HG02884 (cell line): ENCODE results near the gene MACROH2A2.
"Not testable (repeated sequence)": the region's sequence is repeated elsewhere in the genome, so short reads cannot be mapped to it uniquely, and the experiment has no call there.

ENCODE experiments used
- ATAC-seq: cut with Tn5 transposase; IDR thresholded peaks from one replicate; pipeline ENCODE4 v1.9.1; 2021; ENCODE audit warnings: mild to moderate bottlenecking, moderate library complexity; ENCODE audit not compliant: unreplicated experiment

The MACROH2A2 gene

GRCh38 chr10:70097459-70097858 lies 44.8 kb downstream of the MACROH2A2 start:
- no peak for ATAC-seq

GRCh38 chr10:70098271-70098670 lies 45.6 kb downstream of the MACROH2A2 start:
- no peak for ATAC-seq

GRCh38 chr10:70101068-70101562 lies 48.5 kb downstream of the MACROH2A2 start:
- not testable (repeated sequence) for ATAC-seq

GRCh38 chr10:70101668-70102067 lies 49.0 kb downstream of the MACROH2A2 start:
- no peak for ATAC-seq

- no peak for ATAC-seq
Observed at GRCh38 chr10:70106958-70107791, 54.5 kb downstream of the MACROH2A2 start.

- ATAC-seq = no peak
Observed at GRCh38 chr10:70109064-70109729, 56.6 kb downstream of the MACROH2A2 start.

GRCh38 chr10:70111496-70111895 lies 58.9 kb downstream of the MACROH2A2 start:
- no peak for ATAC-seq

GRCh38 chr10:70112071-70112470 lies 59.4 kb downstream of the MACROH2A2 start:
- ATAC-seq = no peak

- no peak for ATAC-seq
Observed at GRCh38 chr10:70114902-70115301, 62.3 kb downstream of the MACROH2A2 start.

- ATAC-seq = no peak
Observed at GRCh38 chr10:70115948-70116682, 63.5 kb downstream of the MACROH2A2 start.

- no peak for ATAC-seq
Observed at GRCh38 chr10:70117646-70118045, 65.0 kb downstream of the MACROH2A2 start.

- ATAC-seq = no peak
Observed at GRCh38 chr10:70118196-70118595, 65.5 kb downstream of the MACROH2A2 start.

GRCh38 chr10:70119197-70119596 lies 66.6 kb downstream of the MACROH2A2 start:
- no peak for ATAC-seq

GRCh38 chr10:70119623-70120022 lies 67.0 kb downstream of the MACROH2A2 start:
- no peak for ATAC-seq

GRCh38 chr10:70120417-70120816 lies 67.8 kb downstream of the MACROH2A2 start:
- no peak for ATAC-seq

GRCh38 chr10:70121281-70121949 lies 68.8 kb downstream of the MACROH2A2 start:
- no peak for ATAC-seq

GRCh38 chr10:70122742-70123141 lies 70.1 kb downstream of the MACROH2A2 start:
- no peak for ATAC-seq

GRCh38 chr10:70123166-70123565 lies 70.5 kb downstream of the MACROH2A2 start:
- not testable (repeated sequence) for ATAC-seq

GRCh38 chr10:70123817-70124216 lies 71.2 kb downstream of the MACROH2A2 start:
- ATAC-seq = no peak

GRCh38 chr10:70124415-70124814 lies 71.8 kb downstream of the MACROH2A2 start:
- no peak for ATAC-seq

GRCh38 chr10:70124918-70125317 lies 72.3 kb downstream of the MACROH2A2 start:
- ATAC-seq = no peak
